Calu3 (cell line): Measurements from ENCODE around the gene PDILT. TPM values are rescaled to one million over a fixed set of nuclear protein-coding genes. Genes with fewer than 3 reads are reported as not detected.

ENCODE experiments used
- BruUV-seq: library from RNA; stranded (reverse); fragments of 400-500 nt; replicated peaks from 2 replicates; lab custom pipeline; 2021; lab: Mats Ljungman, UMichigan
- CTCF ChIA-PET: fragments of 300-600 bp; sonication (Branson Sonifier 250); formaldehyde crosslinking; loops from one replicate; lab custom pipeline; 2022; ENCODE audit warnings: antibody characterized with exemption; lab: Charles Lee
- DNase-seq: peaks from one replicate; pipeline ENCODE4 v3.0.0; 2022
- H3K27ac Mint-ChIP-seq: one replicate; pipeline ENCODE4 v1.8.0; 2022; ENCODE audit warnings: mixed read lengths; ENCODE audit not compliant: unreplicated experiment
- H3K27me3 Mint-ChIP-seq: one replicate; pipeline ENCODE4 v1.8.0; 2022; ENCODE audit warnings: mixed read lengths; ENCODE audit not compliant: unreplicated experiment
- H3K36me3 Mint-ChIP-seq: one replicate; pipeline ENCODE4 v1.8.0; 2022; ENCODE audit warnings: mild to moderate bottlenecking, moderate library complexity, mixed read lengths; ENCODE audit not compliant: insufficient read depth, unreplicated experiment
- H3K4me1 Mint-ChIP-seq: one replicate; pipeline ENCODE4 v1.8.0; 2022; ENCODE audit warnings: mild to moderate bottlenecking, low read depth, mixed read lengths; ENCODE audit not compliant: unreplicated experiment
- H3K4me3 Mint-ChIP-seq: one replicate; pipeline ENCODE4 v1.8.0; 2022; ENCODE audit warnings: mild to moderate bottlenecking, low read depth, moderate library complexity, mixed read lengths; ENCODE audit not compliant: unreplicated experiment
- H3K9me3 Mint-ChIP-seq: one replicate; pipeline ENCODE4 v1.8.0; 2022; ENCODE audit warnings: low read depth, mixed read lengths; ENCODE audit not compliant: unreplicated experiment
- CTCF ChIP-seq: fragments of 200-600 bp; IDR thresholded peaks from one replicate; pipeline ENCODE4 v1.8.0; 2022; ENCODE audit warnings: antibody characterized with exemption; ENCODE audit not compliant: unreplicated experiment
- intact Hi-C: fragments of 100-400 bp; cut with micrococcal nuclease; formaldehyde crosslinking; loops from one replicate; pipeline ENCODE4 v1.10.0; 2022; ENCODE audit not compliant: unreplicated experiment
- total RNA-seq: library from RNA; stranded (reverse); gene quantifications from 2 replicates; pipeline ENCODE4 v1.2.3, GENCODE V29; 2022

The PDILT gene
- total RNA-seq, 1 experiment from 2014 or later: not detected

- Mint-ChIP-seq H3K27me3 (peaks cover 26% of the 10 kb centered on the region), H3K36me3 (no peaks in the 10 kb centered on the region), H3K4me1 (no peaks in the 10 kb centered on the region), H3K9me3 (no peaks in the 10 kb centered on the region), H3K4me3 (no peak overlapping the region), H3K27ac (no peak overlapping the region)
- TF ChIP-seq CTCF: no peak
- BruUV-seq: no TSS peak
- CTCF ChIA-PET: no interaction called here
- intact Hi-C loops: no loop called here
- no peak for DNase-seq
Observed at GRCh38 chr16:20401475-20402016, 3.0 kb downstream of the PDILT start.

GRCh38 chr16:20401066-20401465, 3.5 kb downstream of the PDILT start:
- H3K27ac Mint-ChIP-seq: no peak overlapping the region
- intact Hi-C loops: no loop called here
- no TSS peak for BruUV-seq
- no peaks in the 10 kb centered on the region for H3K4me1 Mint-ChIP-seq
- TF ChIP-seq CTCF: no peak
- H3K4me3 Mint-ChIP-seq: no peak overlapping the region
- DNase-seq: no peak
- H3K9me3 Mint-ChIP-seq: no peaks in the 10 kb centered on the region
- H3K27me3 Mint-ChIP-seq: peaks cover 26% of the 10 kb centered on the region
- H3K36me3 Mint-ChIP-seq: no peaks in the 10 kb centered on the region
- CTCF ChIA-PET: no interaction called here

GRCh38 chr16:20399185-20399584, 5.4 kb downstream of the PDILT start:
- no peak for DNase-seq
- BruUV-seq: no TSS peak
- H3K27me3 Mint-ChIP-seq: peaks cover 25% of the 10 kb centered on the region
- no peak for TF ChIP-seq CTCF
- H3K36me3 Mint-ChIP-seq: no peaks in the 10 kb centered on the region
- H3K9me3 Mint-ChIP-seq: no peaks in the 10 kb centered on the region
- no peak overlapping the region for H3K27ac Mint-ChIP-seq
- no peaks in the 10 kb centered on the region for H3K4me1 Mint-ChIP-seq
- H3K4me3 Mint-ChIP-seq: no peak overlapping the region
- intact Hi-C loops: no loop called here
- CTCF ChIA-PET: no interaction called here

GRCh38 chr16:20398603-20399002, 5.9 kb downstream of the PDILT start:
- TF ChIP-seq CTCF: no peak
- H3K27me3 Mint-ChIP-seq: peaks cover 25% of the 10 kb centered on the region

More at GRCh38 chr16:20398603-20399002, 5.9 kb downstream of the PDILT start:
- no peaks in the 10 kb centered on the region for H3K36me3 Mint-ChIP-seq
- H3K27ac Mint-ChIP-seq: no peak overlapping the region
- H3K4me1 Mint-ChIP-seq: no peaks in the 10 kb centered on the region
- DNase-seq: no peak
- intact Hi-C loops: no loop called here
- no peak overlapping the region for H3K4me3 Mint-ChIP-seq
- no TSS peak for BruUV-seq
- no peaks in the 10 kb centered on the region for H3K9me3 Mint-ChIP-seq
- CTCF ChIA-PET: no interaction called here
